GM19239 (cell line): ENCODE results near the gene ZNF410.

Source experiments
- DNase-seq: peaks from one replicate; pipeline ENCODE4 v3.0.0; 2011; ENCODE audit warnings: low spot score; ENCODE audit not compliant: insufficient read length
- FAIRE-seq: peaks from 2 replicates; lab custom pipeline; 2011; peaks lifted over from hg19 to GRCh38; lab: Jason Lieb, UNC

ZNF410 gene

GRCh38 chr14:73945159-73945670 lies 58.6 kb downstream of the ZNF410 start:
- FAIRE-seq (no peak), DNase-seq (no peak)

- FAIRE-seq (peak; percentile 96), DNase-seq (peak; percentile 76)
Measured at GRCh38 chr14:73949752-73950734, 63.4 kb downstream of the ZNF410 start, which contains the start of the genes COQ6 and FAM161B. COQ6 (plus strand) TSS chr14:73950302; CDS start chr14:73950333, 31 bp downstream. FAM161B (minus strand) TSS chr14:73950094; CDS start chr14:73950026, 68 bp downstream.

GRCh38 chr14:73953731-73954130 lies 67.1 kb downstream of the ZNF410 start:
- DNase-seq, result no peak
- no peak for FAIRE-seq

- no peak for DNase-seq
Measured at GRCh38 chr14:73955674-73956073, 69.0 kb downstream of the ZNF410 start.

GRCh38 chr14:73958591-73958990 lies 71.9 kb downstream of the ZNF410 start:
- DNase-seq (no peak), FAIRE-seq (no peak)

More at GRCh38 chr14:73955674-73956073, 69.0 kb downstream of the ZNF410 start:
- no peak for FAIRE-seq

DNA sequence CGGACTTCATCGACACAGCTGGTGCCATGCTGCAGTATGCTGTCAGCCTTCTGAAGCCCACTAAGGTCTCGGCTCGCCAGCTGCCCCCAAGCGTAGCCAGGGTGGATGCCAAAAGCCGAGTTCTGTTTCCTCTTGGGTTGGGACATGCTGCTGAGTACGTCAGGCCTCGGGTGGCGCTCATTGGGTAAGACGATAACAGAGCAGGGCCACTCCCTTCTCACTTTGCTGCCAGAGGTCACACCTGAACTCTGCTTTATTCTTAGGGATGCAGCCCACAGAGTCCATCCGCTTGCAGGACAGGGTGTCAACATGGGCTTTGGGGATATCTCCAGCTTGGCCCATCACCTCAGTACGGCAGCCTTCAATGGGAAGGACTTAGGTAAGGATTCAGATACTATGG lies 74.5 kb downstream of the ZNF410 start:
- FAIRE-seq (no peak), DNase-seq (no peak)

- DNase-seq (no peak), FAIRE-seq (no peak)
Measured at GRCh38 chr14:73965216-73965615, 78.6 kb downstream of the ZNF410 start.

DNA sequence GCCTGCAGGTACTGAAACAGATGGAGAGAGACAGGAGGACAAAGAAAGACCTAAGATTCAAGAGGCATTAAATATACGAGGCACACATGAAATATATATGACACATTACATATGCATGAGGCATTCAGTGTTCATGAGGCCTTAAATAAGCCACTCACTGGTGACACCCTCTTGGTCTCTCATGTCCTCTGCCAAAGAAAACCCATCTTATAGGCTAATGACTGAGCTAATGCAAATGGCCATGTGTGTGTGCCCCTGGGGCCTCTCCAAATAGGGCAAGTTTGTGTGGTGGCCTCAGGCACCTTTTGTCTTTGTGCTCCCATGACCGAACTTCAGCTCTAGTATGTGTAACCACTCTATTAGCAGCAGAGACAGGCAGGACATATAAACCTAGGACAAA lies 82.2 kb downstream of the ZNF410 start:
- FAIRE-seq (no peak), DNase-seq (no peak)

GRCh38 chr14:73973497-73973896 lies 86.8 kb downstream of the ZNF410 start:
- FAIRE-seq (no peak), DNase-seq (no peak)

DNA sequence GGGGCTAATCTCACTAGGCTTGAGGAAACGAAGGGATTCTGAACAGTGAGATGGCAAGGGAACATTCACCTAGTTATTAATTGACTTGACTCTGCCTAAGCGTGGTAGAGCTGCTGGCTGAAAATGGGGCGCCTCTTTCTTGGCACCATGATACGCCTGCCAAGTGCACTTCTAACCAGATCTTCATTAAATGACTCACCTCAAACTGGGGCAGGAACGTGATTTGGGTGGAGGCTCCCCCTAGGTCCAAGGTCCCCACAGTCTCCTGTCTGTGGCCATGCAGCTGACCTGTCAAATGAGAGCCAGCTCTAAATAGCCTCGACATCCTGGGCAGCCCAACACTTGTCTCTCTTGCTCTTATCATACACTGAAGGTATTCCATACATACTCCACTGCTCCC lies 89.5 kb downstream of the ZNF410 start:
- DNase-seq (no peak), FAIRE-seq (no peak)

DNA sequence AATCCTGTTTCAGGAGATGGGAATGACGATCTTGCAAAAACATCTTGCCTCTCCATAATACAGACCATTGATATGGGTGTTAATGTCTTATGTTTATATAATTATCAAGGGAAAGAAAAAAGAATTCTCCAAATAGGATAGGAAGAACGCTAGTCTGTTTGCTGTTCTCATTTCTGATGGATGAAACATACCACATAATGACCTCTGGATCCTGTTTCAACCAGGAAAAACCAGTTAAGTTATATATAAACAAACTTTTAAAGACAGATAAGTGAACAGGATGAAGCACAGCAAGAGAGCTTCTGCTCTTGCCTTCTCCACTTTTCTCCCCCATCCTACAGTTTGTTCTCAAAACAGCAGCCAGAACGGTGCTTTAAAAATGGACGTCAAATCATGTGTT lies 91.2 kb downstream of the ZNF410 start:
- no peak for FAIRE-seq
- no peak for DNase-seq
